K562 (cell line): Measurements from ENCODE around the gene WDR64. TPM values are rescaled to one million over a fixed set of nuclear protein-coding genes. Genes with fewer than 3 reads are reported as not detected.

ENCODE experiments used
- CGGBP1 ChIP-seq: fragments of 250-450 bp; sonication (Bioruptor Pico); IDR thresholded peaks from 2 replicates; pipeline ENCODE4 v1.9.0; 2021; ENCODE audit warnings: mild to moderate bottlenecking
- ELK1 ChIP-seq: sonication (generic); formaldehyde crosslinking; IDR thresholded peaks from 2 replicates; pipeline ENCODE4 v1.8.1; 2022; ENCODE audit warnings: missing genetic modification reagents
- ERF ChIP-seq: fragments of 450-650 bp; formaldehyde crosslinking; IDR thresholded peaks from 2 replicates; pipeline ENCODE4 v1.4.0; 2020; ENCODE audit warnings: mild to moderate bottlenecking, mixed read lengths
- FOXA3 ChIP-seq, 2 experiments: fragments of 450-650 bp in 1 of 2; sonication (generic) in 1 of 2; formaldehyde crosslinking; IDR thresholded peaks in 1 of 2; conservative IDR thresholded peaks in 1 of 2; 2 replicates each; pipeline versions ENCODE4 v1.4.0 to v1.8.0; 2020 to 2022; ENCODE audit warnings: mild to moderate bottlenecking in 2 of 2, missing genetic modification reagents in 1 of 2
- ID3 ChIP-seq, 2 experiments: fragments of 250-450 bp in 1 of 2; fragments of 450-650 bp in 1 of 2; sonication (Bioruptor Pico) in 1 of 2; IDR thresholded peaks; 2 replicates each; pipeline versions ENCODE4 v1.6.1 to v1.8.0; 2016 to 2021; ENCODE audit warnings: mild to moderate bottlenecking in 2 of 2, moderate library complexity in 2 of 2, missing compliant biosample characterization in 1 of 2, missing genetic modification characterization in 1 of 2
- IRF2 ChIP-seq: sonication (generic); formaldehyde crosslinking; IDR thresholded peaks from 2 replicates; pipeline ENCODE4 v1.8.1; 2022; ENCODE audit warnings: mild to moderate bottlenecking, missing genetic modification reagents
- KDM2B ChIP-seq: fragments of 250-450 bp; sonication (Bioruptor Pico); IDR thresholded peaks from 2 replicates; pipeline ENCODE4 v1.8.0; 2021; ENCODE audit warnings: mild to moderate bottlenecking, moderate library complexity
- POLR2A ChIP-seq: fragments of 450-650 bp; conservative IDR thresholded peaks from 2 replicates; pipeline ENCODE4 v1.6.1; 2016
- SIX5 ChIP-seq, 2 experiments: IDR thresholded peaks; 2 replicates each; pipeline ENCODE4 v1.6.1; 2011; ENCODE audit warnings: low read length in 2 of 2, borderline replicate concordance in 1 of 2, low read depth in 1 of 2, mild to moderate bottlenecking in 1 of 2, moderate library complexity in 1 of 2; ENCODE audit not compliant: insufficient read depth in 1 of 2
- TEAD4 ChIP-seq, 2 experiments: sonication (generic) in 1 of 2; formaldehyde crosslinking in 1 of 2; IDR thresholded peaks; 2 replicates each; pipeline versions ENCODE4 v1.6.1 to v1.8.0; 2012 to 2022; ENCODE audit warnings: borderline replicate concordance in 1 of 2, inconsistent platforms in 1 of 2, low read length in 1 of 2, mild to moderate bottlenecking in 1 of 2, missing genetic modification reagents in 1 of 2
- TFAP4 ChIP-seq: sonication (generic); formaldehyde crosslinking; IDR thresholded peaks from 2 replicates; pipeline ENCODE4 v1.8.0; 2022; ENCODE audit warnings: missing genetic modification reagents, mild to moderate bottlenecking, moderate library complexity, borderline replicate concordance
- U2AF2 ChIP-seq: fragments of 200-400 bp; formaldehyde crosslinking; optimal IDR thresholded peaks from 2 replicates; pipeline ENCODE3; 2017; ENCODE audit warnings: low read depth, mild to moderate bottlenecking, low read length
- XRCC5 ChIP-seq: fragments of 200-400 bp; formaldehyde crosslinking; IDR thresholded peaks from 2 replicates; pipeline ENCODE4 v1.6.1; 2017; ENCODE audit warnings: low read depth, mild to moderate bottlenecking, low read length
- ZNF407 ChIP-seq: fragments of 450-650 bp; IDR thresholded peaks from 2 replicates; pipeline ENCODE4 v1.6.1; 2016; ENCODE audit warnings: low read depth
- ZNF57 ChIP-seq: fragments of 450-650 bp; formaldehyde crosslinking; IDR thresholded peaks from 2 replicates; pipeline ENCODE4 v1.4.0; 2020; ENCODE audit warnings: mild to moderate bottlenecking, moderate library complexity
- ZNF696 ChIP-seq: fragments of 250-450 bp; sonication (Bioruptor Pico); conservative IDR thresholded peaks from 2 replicates; pipeline ENCODE4 v1.4.0; 2020; ENCODE audit warnings: mild to moderate bottlenecking, moderate library complexity
- ZNF785 ChIP-seq: fragments of 250-450 bp; sonication (Bioruptor Pico); IDR thresholded peaks from 2 replicates; pipeline ENCODE4 v1.4.0; 2020; ENCODE audit warnings: mild to moderate bottlenecking
- polyA plus RNA-seq, 8 experiments: library from polyadenylated mRNA; depleted of rRNA in 4 of 8; stranded (reverse) in 5 of 8; unstranded in 3 of 8; fragments of >200 nt; fragmentation: Nextera tagmentation in 2 of 8; fragmentation: Illumina TruSeq in 1 of 8; extraction: Ambion mirVana in 2 of 8; extraction: Trizol in 1 of 8; gene quantifications; 2 replicates each; pipeline versions ENCODE4 v1.2.1 to v1.2.3, GENCODE V29; 2011 to 2014; ENCODE audit warnings: inconsistent platforms in 1 of 8, missing spikeins in 1 of 8
- total RNA-seq, 7 experiments: library from RNA; depleted of rRNA in 6 of 7; stranded (reverse); fragments of >200 nt in 6 of 7; fragmentation: Illumina TruSeq in 2 of 7; extraction: Trizol in 2 of 7; gene quantifications; 2 replicates each; pipeline versions ENCODE4 v1.2.1 to v1.2.3, GENCODE V29; 2011 to 2021; ENCODE audit warnings: low replicate concordance in 1 of 7

WDR64 gene
- total and polyA plus RNA-seq, 9 of the 15 experiments (the other 6 are each of a cell fraction or from before 2014, with no cell fraction given): 0.06 to 0.29 (median 0.19) TPM; not detected in 5

GRCh38 chr1:241823925-241824324 is 171.8 kb downstream of the WDR64 start (continued):
- TF ChIP-seq ZNF407 (no peak), ZNF785 (no peak), ID3 (CRISPR knock-in tag; IDR thresholded peaks at IDR 0.05) (no peak), ID3 (tag; IDR thresholded peaks at IDR 0.05) (no peak), ZNF696 (no peak), XRCC5 (0 out of 2 replicates have a peak, but pooled peaks have one; percentile 35), TFAP4 (no peak), U2AF2 (no peak), TEAD4 (IDR thresholded peaks at IDR 0.05; ENCODE audit: low read length) (peak; percentile 62), TEAD4 (CRISPR knock-in tag; IDR thresholded peaks at IDR 0.05; ENCODE audit: borderline replicate concordance) (no peak), CGGBP1 (CRISPR knock-in tag) (no peak), ELK1 (no peak), POLR2A (no peak; the same call in 1 of the 2 replicates), KDM2B (CRISPR knock-in tag) (no peak), FOXA3 (CRISPR knock-in tag; conservative IDR thresholded peaks at IDR 0.05 in 1 of 2, IDR thresholded peaks at IDR 0.05 in 1 of 2) (no peak), ERF (CRISPR knock-in tag) (no peak), ZNF57 (CRISPR knock-in tag) (no peak), SIX5 (IDR thresholded peaks at IDR 0.05; ENCODE audit: borderline replicate concordance in 1 of 2, insufficient read depth in 1 of 2, low read depth in 1 of 2, low read length in 2 of 2) (peak; percentile 23 to 37; a peak in 1 of 4 replicates), IRF2 (CRISPR knock-in tag) (no peak)
